HepG2 (cell line): Measurements from ENCODE around the gene EPB41L3.

Experiments used
- ATM ChIP-seq: fragments of 450-650 bp; IDR thresholded peaks from 2 replicates; pipeline ENCODE4 v1.7.1; 2017; ENCODE audit warnings: mild to moderate bottlenecking, borderline replicate concordance
- CBX5 ChIP-seq: sonication (generic); formaldehyde crosslinking; IDR thresholded peaks from 2 replicates; pipeline ENCODE4 v1.4.0; 2020; ENCODE audit warnings: missing genetic modification reagents, borderline replicate concordance
- CTCF ChIP-seq: sonication (generic); formaldehyde crosslinking; IDR thresholded peaks from 2 replicates; pipeline ENCODE4 v1.5.0; 2020; ENCODE audit warnings: mild to moderate bottlenecking, missing genetic modification reagents, moderate library complexity
- GTF2F1 ChIP-seq: fragments of 150-350 bp; IDR thresholded peaks from 2 replicates; pipeline ENCODE4 v1.6.1; 2014; ENCODE audit warnings: low read length
- HIVEP1 ChIP-seq: sonication (generic); formaldehyde crosslinking; IDR thresholded peaks from 2 replicates; pipeline ENCODE4 v1.4.0; 2020; ENCODE audit warnings: mild to moderate bottlenecking, missing genetic modification reagents
- JUN ChIP-seq: sonication (generic); formaldehyde crosslinking; IDR thresholded peaks from 2 replicates; pipeline ENCODE4 v1.4.0; 2020; ENCODE audit warnings: mild to moderate bottlenecking, missing genetic modification reagents
- MYC ChIP-seq: sonication (generic); formaldehyde crosslinking; IDR thresholded peaks from 2 replicates; pipeline ENCODE4 v1.9.0; 2021; ENCODE audit warnings: missing genetic modification reagents, borderline replicate concordance
- PAF1 ChIP-seq: IDR thresholded peaks from 2 replicates; pipeline ENCODE4 v1.6.1; 2016; ENCODE audit warnings: missing genetic modification reagents, missing compliant biosample characterization
- TOE1 ChIP-seq: sonication (generic); formaldehyde crosslinking; IDR thresholded peaks from 2 replicates; pipeline ENCODE4 v1.4.0; 2020; ENCODE audit warnings: mild to moderate bottlenecking, missing genetic modification reagents
- ZNF10 ChIP-seq: sonication (generic); formaldehyde crosslinking; IDR thresholded peaks from 2 replicates; pipeline ENCODE4 v1.4.0; 2020; ENCODE audit warnings: mild to moderate bottlenecking, low read depth, missing genetic modification reagents, borderline replicate concordance

- no peak for TF ChIP-seq TOE1 (CRISPR knock-in tag)
- TF ChIP-seq CTCF (CRISPR knock-in tag), result no peak
- no peak for TF ChIP-seq CBX5 (CRISPR knock-in tag)
- TF ChIP-seq HIVEP1, result no peak
- TF ChIP-seq PAF1 (CRISPR knock-in tag), result no peak
- no peak for TF ChIP-seq MYC
- TF ChIP-seq ATM, result no peak
- TF ChIP-seq ZNF10 (CRISPR knock-in tag), result no peak
- TF ChIP-seq JUN (CRISPR knock-in tag), result no peak
- no peak for TF ChIP-seq GTF2F1
Observed at GRCh38 chr18:5455674-5456073, 88.1 kb downstream of the EPB41L3 start.
